Stomach smooth muscle (tissue), 2 donors: ENCODE measurements around the gene KLF16.
"Not testable (repeated sequence)": the region's sequence is repeated elsewhere in the genome, so short reads cannot be mapped to it uniquely, and the experiment has no call there.

Source experiments
- H3K27ac ChIP-seq: one replicate; pipeline ENCODE4 v1.7.0; 2013; ENCODE audit warnings: mild to moderate bottlenecking, low read length, inconsistent platforms
- H3K27me3 ChIP-seq, 2 donors: one replicate each; pipeline ENCODE4 v1.7.0; 2013; ENCODE audit warnings: low read length in 2 of 2; ENCODE audit not compliant: insufficient read depth in 2 of 2, control insufficient read depth in 1 of 2
- H3K36me3 ChIP-seq, 2 donors: one replicate each; pipeline ENCODE4 v1.7.0; 2013; ENCODE audit warnings: low read length in 2 of 2; ENCODE audit not compliant: control insufficient read depth in 2 of 2, insufficient read depth in 2 of 2
- H3K4me1 ChIP-seq: one replicate; pipeline ENCODE4 v1.7.0; 2013; ENCODE audit warnings: low read length; ENCODE audit not compliant: control insufficient read depth, insufficient read depth
- H3K4me3 ChIP-seq, 2 donors: one replicate each; pipeline ENCODE4 v1.7.0; 2013; ENCODE audit warnings: low read length in 2 of 2
- H3K9ac ChIP-seq, 2 donors: one replicate each; pipeline ENCODE4 v1.7.0; 2013; ENCODE audit warnings: low read length in 2 of 2, mild to moderate bottlenecking in 1 of 2
- H3K9me3 ChIP-seq, 2 donors: one replicate each; pipeline ENCODE4 v1.7.0; 2013; ENCODE audit warnings: low read length in 2 of 2; ENCODE audit not compliant: control insufficient read depth in 2 of 2
- donor health status: healthy.
- donor health status: Pancreatic carcinoma.

KLF16 gene

DNA sequence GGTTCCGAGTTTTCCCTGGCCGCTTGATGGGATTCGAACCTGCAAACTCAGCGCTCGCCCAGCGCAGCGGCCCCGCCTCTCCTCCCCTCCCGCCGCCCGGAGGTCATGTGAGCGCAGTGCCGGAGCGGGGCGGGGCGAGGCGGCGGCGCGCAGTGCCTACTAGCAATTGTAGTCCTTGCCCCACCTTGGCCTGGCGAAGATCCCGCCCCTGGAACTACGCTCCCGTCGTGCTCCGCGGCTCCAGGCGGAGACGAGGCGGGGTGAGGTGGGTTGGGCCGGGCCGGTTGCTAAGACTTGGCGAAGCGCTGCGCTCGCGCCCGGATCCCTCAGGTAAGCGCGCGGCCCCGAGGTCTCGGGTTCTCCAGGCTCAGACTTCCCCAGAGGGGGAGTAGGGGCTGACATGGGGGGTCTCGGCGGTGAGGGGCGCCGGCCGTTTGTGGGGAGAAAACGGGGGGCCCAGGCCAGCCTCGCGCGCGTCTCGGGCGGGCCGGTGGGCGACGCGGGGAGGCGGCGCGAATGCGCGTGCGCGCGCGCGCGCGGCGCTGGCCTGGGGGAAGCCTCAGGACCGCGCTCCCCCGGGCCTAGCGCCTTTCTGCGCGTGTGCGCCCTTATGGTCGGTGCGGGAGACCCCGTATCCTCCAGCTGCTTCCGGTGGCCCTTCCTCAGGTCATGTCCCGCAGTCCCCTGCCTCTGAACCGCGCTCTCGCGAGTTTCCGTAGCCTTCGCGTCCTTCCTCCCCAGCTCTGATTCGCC is 41.9 kb upstream of the KLF16 start, which contains the start of the genes ADAT3 and SCAMP4:
ADAT3 (plus strand) TSS at position 290 of the 753 bp plus-strand sequence. CDS start 6,649 bp downstream, outside the sequence.
SCAMP4 (plus strand) TSS at position 290 of the 753 bp plus-strand sequence. CDS start 9,621 bp downstream, outside the sequence.
- Histone ChIP-seq H3K27me3 (no peaks in the 10 kb centered on the region), H3K36me3 (no peaks in the 10 kb centered on the region), H3K27ac (peak within 1 kb of the TSS; percentile 55), H3K4me1 (peaks cover 17% of the 10 kb centered on the region), H3K9ac (peak within 1 kb of the TSS; percentile 75 to 78), H3K9me3 (no peaks in the 10 kb centered on the region), H3K4me3 (peak within 1 kb of the TSS; percentile 80 to 89)

DNA sequence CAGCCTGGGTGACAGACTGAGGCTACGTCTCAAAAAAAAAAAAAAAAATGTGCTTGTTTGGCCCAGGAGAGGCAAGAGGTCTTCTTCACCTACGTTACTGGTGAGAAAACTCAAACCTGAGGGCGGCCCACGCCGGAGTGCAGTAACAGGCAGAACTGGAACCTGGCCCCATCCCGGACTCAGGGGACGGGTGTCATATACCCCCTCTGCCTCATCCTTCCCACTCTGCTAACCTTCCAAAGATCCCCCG is 41.4 kb upstream of the KLF16 start:
- Histone ChIP-seq H3K4me1 (peaks cover 17% of the 10 kb centered on the region), H3K9ac (no peak overlapping the region), H3K27ac (no peak overlapping the region), H3K36me3 (no peaks in the 10 kb centered on the region), H3K4me3 (peak overlapping the region; percentile 35 to 80), H3K9me3 (no peaks in the 10 kb centered on the region), H3K27me3 (no peaks in the 10 kb centered on the region)

- H3K9me3 ChIP-seq, result no peaks in the 10 kb centered on the region
- no peak overlapping the region for H3K9ac ChIP-seq
- H3K36me3 ChIP-seq, result no peaks in the 10 kb centered on the region
- H3K4me1 ChIP-seq, result peaks cover 10% of the 10 kb centered on the region
- no peak overlapping the region for H3K4me3 ChIP-seq
- no peak overlapping the region for H3K27ac ChIP-seq
- H3K27me3 ChIP-seq, result no peaks in the 10 kb centered on the region
Measured at GRCh38 chr19:1902923-1903322, 39.5 kb upstream of the KLF16 start.

DNA sequence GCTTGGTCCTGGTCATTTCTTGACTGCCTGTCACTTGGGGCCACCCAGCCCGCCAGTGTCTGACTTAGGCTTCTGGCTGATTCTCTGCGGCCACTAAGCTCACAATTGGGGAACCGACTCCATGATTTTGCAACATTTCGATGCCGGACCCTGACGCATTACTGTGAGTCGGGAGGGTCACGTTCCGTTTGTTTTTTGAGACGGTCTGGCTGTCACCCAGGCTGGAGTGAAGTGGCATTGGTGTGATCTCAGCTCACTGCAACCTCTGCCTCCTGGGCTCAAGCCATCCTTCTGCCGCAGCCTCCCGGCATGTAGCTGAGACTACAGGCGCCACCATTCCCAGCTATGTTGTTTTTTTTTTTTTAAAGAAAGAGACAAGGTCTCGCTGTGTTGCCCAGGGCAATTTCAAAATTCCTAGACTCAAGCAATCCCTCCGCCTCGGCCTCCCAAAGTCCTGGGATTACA is 38.6 kb upstream of the KLF16 start:
- Histone ChIP-seq H3K9me3 (no peaks in the 10 kb centered on the region), H3K4me1 (peaks cover 15% of the 10 kb centered on the region), H3K4me3 (no peak overlapping the region), H3K9ac (no peak overlapping the region), H3K27ac (no peak overlapping the region), H3K27me3 (no peaks in the 10 kb centered on the region), H3K36me3 (no peaks in the 10 kb centered on the region)

- H3K36me3 ChIP-seq, result no peaks in the 10 kb centered on the region
- H3K9me3 ChIP-seq, result no peaks in the 10 kb centered on the region
- no peak overlapping the region for H3K9ac ChIP-seq
- H3K27me3 ChIP-seq, result no peaks in the 10 kb centered on the region
- peaks cover 5% of the 10 kb centered on the region for H3K4me1 ChIP-seq
- H3K27ac ChIP-seq, result no peak overlapping the region
- H3K4me3 ChIP-seq, result no peak overlapping the region
Measured at GRCh38 chr19:1896508-1896907, 33.1 kb upstream of the KLF16 start.

DNA sequence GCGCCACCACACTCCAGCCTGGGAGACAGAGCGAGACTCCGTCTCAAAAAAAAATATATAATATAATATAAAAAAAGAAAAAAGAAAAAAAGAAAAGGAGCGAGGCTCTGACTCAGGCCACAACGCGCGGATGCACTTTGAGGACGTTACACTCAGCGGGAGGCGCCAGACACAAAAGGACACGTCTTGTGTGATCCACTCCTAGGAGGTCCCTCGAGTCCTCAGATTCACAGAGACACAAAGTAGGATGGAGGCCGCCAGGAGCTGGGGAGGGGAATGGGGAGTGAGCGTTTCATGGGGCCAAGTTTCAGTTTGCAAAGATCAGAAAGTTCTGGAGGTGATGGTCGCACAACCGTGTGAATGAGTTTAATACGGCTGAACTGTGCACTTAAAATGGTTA is 30.4 kb upstream of the KLF16 start:
- no peak overlapping the region for H3K4me3 ChIP-seq
- H3K27me3 ChIP-seq, result no peaks in the 10 kb centered on the region
- no peak overlapping the region for H3K9ac ChIP-seq
- H3K36me3 ChIP-seq, result no peaks in the 10 kb centered on the region
- H3K27ac ChIP-seq, result no peak overlapping the region
- H3K4me1 ChIP-seq, result peaks cover 5% of the 10 kb centered on the region
- no peaks in the 10 kb centered on the region for H3K9me3 ChIP-seq

- no peaks in the 10 kb centered on the region for H3K27me3 ChIP-seq
Measured at GRCh38 chr19:1889907-1890306, 26.5 kb upstream of the KLF16 start.

GRCh38 chr19:1888385-1888784 is 25.0 kb upstream of the KLF16 start:
- Histone ChIP-seq H3K9ac (no peak overlapping the region), H3K4me3 (no peak overlapping the region), H3K27me3 (no peaks in the 10 kb centered on the region), H3K4me1 (peaks cover 15% of the 10 kb centered on the region), H3K27ac (no peak overlapping the region), H3K36me3 (no peaks in the 10 kb centered on the region), H3K9me3 (no peaks in the 10 kb centered on the region)

More at GRCh38 chr19:1889907-1890306, 26.5 kb upstream of the KLF16 start:
- no peak overlapping the region for H3K4me3 ChIP-seq
- H3K9me3 ChIP-seq, result no peaks in the 10 kb centered on the region
- peaks cover under 1% of the 10 kb centered on the region for H3K4me1 ChIP-seq
- H3K36me3 ChIP-seq, result no peaks in the 10 kb centered on the region
- H3K9ac ChIP-seq, result no peak overlapping the region
- no peak overlapping the region for H3K27ac ChIP-seq

DNA sequence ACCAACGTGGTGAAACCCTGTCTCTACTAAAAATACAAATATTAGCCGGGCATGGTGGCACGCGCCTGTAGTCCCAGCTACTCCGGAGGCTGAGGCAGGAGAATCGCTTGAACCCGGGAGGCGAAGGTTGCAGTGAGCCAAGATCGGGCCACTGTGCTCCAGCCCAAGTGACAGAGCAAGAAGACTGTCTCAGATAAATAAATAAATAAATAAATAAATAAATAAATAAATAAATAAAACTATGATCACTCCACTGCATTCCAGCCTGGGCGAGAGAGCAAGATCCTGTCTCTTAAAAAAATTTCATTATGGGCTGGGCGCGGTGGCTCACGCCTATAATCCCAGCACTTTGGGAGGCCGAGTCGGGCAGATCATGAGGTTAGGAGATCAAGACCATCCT is 23.0 kb upstream of the KLF16 start:
- not testable (repeated sequence) for H3K36me3 ChIP-seq, H3K4me3 ChIP-seq, H3K27me3 ChIP-seq, H3K9ac ChIP-seq, H3K9me3 ChIP-seq, H3K27ac ChIP-seq
- H3K4me1 ChIP-seq, result peaks cover 30% of the 10 kb centered on the region

DNA sequence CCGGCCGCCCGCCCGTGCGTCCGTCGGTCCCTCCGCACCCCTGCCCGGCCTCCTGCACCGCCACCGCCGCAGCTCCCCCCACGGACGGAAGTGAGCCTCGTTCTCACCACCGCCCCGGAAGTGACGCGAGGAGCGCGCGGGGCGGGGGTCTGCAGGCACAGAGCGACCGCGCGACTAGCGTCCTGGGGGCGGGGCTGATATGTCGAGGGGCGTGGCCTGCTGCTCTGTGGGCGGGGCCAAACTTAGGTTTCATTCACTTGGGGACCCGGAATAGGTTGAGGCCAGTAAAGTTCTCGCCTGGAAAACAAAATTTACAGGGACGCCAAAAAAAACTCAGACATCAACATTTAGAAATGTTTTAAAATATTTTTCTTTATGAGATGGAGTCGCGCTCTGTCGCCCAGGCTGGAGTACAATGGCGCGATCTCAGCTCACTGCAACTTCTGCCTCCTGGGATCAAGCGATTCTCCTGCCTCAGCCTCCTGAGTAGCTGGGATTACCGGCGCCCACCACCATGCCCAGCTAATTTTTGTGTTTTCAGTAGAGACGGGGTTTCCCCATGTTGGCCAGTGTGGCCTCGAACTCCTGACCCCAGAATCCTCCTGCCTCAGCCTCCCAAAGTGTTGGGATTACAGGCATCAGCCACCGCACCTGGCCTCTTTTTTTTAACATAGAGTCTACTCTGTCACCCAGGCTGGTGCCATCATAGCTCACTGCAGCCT is 22.2 kb upstream of the KLF16 start, which contains the start of gene ABHD17A:
ABHD17A (minus strand) TSS at position 99 of the 722 bp plus-strand sequence. CDS start 3,930 bp downstream, outside the sequence.
- peak within 1 kb of the TSS; percentile 82 to 83 for H3K9ac ChIP-seq
- H3K27me3 ChIP-seq, H3K9me3 ChIP-seq, H3K36me3 ChIP-seq: not testable (repeated sequence)
- H3K27ac ChIP-seq, result peak within 1 kb of the TSS; percentile 41
- peaks cover 30% of the 10 kb centered on the region for H3K4me1 ChIP-seq
- H3K4me3 ChIP-seq, result peak within 1 kb of the TSS; percentile 79 to 92
